HG03558 (cell line): Measurements from ENCODE around the gene TRMU.
"Not testable (repeated sequence)": the region's sequence is repeated elsewhere in the genome, so short reads cannot be mapped to it uniquely, and the experiment has no call there.

Experiments used
- ATAC-seq: cut with Tn5 transposase; IDR thresholded peaks from one replicate; pipeline ENCODE4 v1.9.1; 2021; ENCODE audit warnings: moderate number of reproducible peaks; ENCODE audit not compliant: unreplicated experiment; ENCODE audit errors: extremely low read depth

Gene TRMU

DNA sequence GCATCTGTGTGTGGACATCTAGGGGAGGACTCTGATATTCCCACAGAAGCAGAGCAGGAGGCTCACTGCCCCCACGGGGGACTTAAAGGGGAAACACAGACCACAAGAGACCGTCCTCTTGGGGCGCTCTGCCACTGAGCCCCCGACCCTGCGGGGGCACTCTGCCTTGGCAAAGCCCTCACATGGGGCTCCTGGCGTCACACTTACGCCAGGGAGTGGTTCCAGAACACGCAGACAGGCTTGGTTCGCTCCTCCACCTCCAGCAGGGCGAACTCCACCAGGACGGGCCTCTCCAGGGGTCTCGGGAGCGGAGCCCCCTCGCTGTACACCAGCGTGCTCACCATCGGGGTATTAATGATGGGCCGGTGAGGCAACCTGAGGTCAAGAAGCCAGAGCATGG is 45.1 kb downstream of the TRMU start:
- no peak for ATAC-seq

DNA sequence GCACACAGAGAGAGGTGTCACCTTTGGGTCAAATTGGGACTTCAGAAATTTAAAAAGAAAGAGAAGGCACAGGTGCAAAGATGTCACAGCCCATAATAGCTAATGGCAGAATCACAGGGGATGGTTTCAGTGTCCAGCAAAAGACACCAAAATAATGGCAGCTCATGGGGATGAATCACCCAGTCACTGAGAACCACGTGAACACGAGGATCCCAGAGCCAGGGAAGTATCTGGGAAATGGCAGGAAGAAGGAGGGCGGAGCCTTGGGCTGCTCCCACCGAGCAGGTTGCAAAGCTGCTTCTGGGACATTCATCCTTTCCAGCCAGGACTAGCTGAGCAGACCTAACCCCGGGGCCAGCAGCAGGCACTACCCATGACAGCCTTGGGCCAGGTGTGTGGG is 45.6 kb downstream of the TRMU start:
- no peak for ATAC-seq

DNA sequence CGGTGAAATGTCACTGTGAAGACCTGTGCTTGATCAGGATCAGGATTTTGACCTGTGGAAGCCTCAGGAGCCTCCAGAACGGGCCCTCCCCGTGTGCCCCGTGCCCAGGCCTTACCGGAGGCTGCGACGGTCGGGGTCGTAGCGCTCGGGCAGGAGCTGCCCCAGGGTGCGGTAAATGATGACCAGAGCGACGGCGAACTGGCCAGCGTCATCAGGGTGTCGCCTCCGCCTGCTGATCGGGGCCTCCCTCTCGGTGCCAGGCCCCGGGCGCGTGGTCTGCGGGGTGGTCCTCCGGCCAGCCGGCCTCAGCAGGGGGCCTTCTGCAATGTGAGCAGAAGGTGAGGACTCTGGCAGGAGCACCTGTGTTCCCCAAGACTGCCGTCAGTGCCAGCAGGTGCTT is 46.2 kb downstream of the TRMU start:
- no peak for ATAC-seq

DNA sequence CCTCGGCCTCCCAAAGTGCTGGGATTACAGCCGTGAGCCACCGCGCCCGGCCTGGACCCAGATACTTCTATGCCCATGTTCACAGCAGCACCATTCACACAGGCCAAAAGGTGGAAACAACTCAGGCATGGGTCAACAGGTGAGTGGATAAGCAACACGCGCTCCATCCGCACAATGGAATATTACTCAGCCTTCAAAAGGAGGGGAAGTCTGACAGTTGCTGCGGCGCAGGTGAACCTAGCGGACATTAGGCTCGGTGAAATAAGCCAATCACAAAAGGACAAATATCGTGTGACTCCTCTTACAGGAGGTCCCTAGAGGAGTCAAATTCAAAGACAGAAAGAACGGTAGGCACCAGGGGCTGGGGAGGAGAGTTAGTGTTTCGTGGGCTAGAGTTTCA is 47.0 kb downstream of the TRMU start:
- no peak for ATAC-seq

DNA sequence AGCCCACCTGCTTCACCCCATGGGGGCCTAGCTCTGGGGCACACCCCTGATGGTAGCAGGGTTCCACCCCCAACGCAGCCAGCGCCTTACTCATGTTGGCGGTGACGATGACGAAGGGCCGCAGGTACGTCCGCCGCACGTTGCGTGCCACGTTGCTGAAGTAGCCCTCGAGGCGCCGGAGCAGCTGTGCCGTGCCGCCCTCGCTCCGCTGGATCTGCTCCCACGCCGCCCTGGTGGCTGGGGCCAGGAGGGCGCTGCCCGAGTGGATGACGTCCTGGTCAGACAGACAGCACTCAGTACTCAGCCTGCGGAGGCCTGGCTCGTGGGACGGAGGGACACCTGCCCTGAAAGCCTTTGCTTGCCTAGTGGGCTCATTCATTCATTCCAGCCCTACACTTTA is 50.8 kb downstream of the TRMU start:
- ATAC-seq, result no peak

- ATAC-seq, result no peak
These were observed 52.2 kb downstream of the TRMU start for GRCh38 chr22:46387748-46388147.

DNA sequence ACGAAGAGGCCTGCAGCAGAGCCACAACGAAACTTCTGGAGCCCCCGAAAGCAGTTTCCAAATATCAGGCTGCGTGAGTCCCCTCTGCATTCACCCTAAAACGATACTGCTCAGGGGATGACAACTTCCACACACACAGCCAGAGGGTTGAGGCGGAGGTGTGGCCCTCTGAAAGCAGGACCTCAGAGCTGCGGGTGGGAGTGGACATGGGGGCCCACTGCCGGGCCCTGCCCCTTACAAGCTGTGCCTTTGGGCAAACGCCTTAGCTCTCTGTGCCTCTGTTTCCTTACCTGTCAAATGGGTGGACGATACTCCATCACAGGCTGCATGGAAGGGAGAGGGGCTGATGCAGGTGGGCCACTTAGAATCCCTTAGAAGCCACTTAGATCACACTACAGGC is 53.1 kb downstream of the TRMU start:
- ATAC-seq, result no peak

DNA sequence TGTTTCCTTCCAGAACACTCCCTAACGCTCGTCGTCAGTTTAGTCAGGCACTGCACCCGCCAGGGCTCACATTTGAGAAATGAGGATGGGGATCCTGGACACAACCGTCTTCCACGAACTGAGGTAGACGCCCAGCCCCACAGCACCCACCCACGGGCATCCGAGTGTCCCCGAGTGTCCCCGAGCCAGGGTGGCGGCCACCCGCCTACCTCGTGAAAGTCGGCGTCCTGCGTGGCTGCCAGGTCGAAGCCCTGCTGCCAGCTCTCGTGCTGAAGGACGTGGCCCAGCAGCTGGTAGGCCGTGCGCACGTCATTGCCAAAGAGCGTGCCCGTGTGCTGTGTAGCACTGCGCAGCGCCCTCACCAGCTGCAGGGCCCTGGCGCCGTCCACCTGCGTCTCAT is 53.6 kb downstream of the TRMU start:
- ATAC-seq, result no peak

- no peak for ATAC-seq
These were observed 54.7 kb downstream of the TRMU start for GRCh38 chr22:46390105-46390651.

- no peak for ATAC-seq
These were observed 55.3 kb downstream of the TRMU start for GRCh38 chr22:46390652-46391301.

- no peak for ATAC-seq
These were observed 56.1 kb downstream of the TRMU start for GRCh38 chr22:46391486-46392136.

DNA sequence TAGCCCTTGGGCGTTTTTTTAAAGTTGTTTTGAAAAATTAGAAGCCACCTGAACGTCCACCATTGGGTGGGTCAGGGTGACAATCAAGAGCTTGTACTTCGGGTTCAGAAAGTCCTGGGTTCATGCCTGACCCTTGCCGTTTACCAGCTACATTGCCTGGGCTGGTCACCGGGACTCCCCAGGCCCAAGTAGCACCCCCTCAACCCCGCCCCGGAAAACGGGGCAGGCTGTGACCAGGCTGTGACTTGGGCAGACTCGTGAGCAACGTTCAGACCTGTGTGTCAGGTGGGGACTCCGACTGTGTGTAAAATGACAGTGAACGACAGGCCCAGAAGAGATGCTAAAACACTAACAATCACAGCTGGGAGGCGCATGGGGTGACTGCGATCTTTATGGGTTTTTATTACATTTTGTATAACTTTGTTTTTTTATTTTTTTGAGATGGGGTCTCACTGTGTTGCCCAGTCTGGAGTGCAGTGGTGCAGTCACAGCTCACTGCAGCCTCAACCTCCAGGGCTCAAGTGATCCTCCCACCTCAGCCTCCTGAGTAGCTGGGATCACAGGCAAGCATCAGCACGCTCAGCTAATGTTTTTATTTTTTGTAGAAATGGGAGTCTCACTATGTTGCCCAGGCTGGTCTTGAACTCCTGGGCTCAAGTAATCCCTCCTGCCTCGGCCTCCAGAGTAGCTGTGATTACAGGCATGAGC is 56.8 kb downstream of the TRMU start:
- ATAC-seq, result no peak

DNA sequence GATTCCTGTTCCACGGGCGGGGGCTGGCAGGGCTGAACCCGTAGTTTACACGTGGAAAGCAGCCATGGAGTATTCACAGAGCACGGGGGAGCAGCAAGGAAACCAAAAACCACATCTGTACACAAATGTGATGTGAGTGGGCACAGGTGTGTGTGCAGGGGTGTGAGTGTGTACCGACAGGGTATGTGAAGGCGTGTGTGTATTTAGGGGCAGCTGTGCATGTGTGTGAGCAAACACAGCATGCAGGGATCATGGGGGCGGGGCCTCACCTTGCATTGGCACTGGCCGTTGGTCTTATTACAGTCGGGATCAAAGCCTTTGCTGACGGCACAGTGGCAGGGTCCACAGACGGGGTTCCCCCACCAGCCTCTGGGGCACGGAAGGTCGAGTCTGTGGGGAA is 58.4 kb downstream of the TRMU start:
- no peak for ATAC-seq

DNA sequence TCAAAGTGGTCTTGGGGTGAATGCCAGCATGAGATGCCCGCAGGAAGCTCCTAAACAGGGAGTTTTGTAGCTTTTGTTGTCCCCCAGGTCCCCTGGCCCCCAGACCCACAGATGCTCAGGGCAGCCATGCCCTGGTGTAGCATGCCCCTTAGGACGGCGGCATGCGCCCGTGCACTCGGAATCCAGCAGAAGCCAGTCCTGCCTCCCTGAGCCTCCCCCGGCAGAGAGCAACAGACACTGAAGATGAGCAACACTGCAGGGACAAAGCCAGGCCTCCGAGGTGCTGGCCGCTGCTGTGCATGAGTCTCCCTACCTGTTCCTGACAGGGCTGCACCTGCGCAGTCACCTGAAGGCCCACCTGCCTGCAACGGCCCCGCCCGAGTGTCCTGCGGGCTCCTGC is 59.1 kb downstream of the TRMU start:
- ATAC-seq, result no peak

DNA sequence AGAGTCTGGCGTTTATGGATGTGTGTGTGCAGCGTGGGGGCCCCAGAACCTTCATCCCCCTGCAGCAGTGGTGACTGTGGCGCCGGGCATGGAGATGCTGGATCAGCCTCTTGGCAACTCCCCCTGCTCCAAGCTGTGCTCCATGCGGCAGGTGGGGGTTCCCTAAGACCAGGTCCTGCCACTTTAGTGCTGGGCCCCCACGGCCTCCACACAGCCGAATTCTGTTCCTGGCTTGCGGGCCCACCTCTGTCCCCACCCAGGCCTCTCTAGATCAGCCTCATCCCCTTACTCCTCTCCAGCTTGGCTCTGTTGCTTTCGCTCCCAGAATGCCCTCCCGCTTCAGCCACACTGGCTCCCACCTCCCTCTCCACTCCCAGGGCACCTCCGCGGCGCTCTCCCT is 59.6 kb downstream of the TRMU start:
- no peak for ATAC-seq

GRCh38 chr22:46397049-46397448 is 61.5 kb downstream of the TRMU start:
- ATAC-seq, result not testable (repeated sequence)

DNA sequence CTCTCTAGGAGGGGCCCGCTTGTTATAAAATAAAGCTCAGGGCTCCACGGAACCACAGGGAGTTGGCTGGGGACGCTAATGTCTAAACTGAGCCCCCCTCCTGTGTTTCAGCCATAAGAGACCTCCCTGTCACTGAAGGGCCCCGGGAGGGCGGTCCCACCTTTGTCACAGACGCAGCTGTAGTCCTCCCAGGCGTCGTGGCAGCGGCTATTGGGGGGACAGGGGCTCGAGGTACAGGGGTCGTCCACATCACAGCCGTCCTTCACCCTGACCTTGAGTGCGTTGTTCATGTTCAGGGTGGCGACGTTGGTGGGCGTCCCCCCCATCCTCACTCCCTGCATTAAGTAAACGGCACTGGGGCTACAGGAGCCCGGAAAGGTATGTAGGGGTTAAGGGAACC is 62.0 kb downstream of the TRMU start:
- ATAC-seq, result no peak

DNA sequence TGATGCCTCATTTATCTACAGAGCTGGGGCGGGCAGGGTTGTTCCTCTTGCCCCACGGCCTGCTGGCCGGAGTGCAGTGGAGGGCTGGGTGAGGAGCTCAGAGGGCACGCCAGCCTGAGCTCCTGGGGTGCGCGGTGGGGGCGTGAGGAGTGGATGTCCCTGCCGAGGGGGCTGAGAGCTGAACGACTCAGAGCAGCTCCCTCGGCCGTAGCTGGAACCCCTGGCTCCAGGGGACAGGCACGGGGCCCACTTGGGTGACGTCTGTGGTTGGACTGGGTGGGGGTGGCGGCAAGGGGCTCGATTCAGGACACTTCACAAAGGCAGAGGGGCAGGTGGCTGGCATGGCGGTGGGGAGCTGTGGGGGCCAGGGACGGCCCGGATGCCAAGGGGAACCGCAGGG is 62.4 kb downstream of the TRMU start:
- ATAC-seq, result no peak

GRCh38 chr22:46399251-46400024 is 63.9 kb downstream of the TRMU start:
- no peak for ATAC-seq

DNA sequence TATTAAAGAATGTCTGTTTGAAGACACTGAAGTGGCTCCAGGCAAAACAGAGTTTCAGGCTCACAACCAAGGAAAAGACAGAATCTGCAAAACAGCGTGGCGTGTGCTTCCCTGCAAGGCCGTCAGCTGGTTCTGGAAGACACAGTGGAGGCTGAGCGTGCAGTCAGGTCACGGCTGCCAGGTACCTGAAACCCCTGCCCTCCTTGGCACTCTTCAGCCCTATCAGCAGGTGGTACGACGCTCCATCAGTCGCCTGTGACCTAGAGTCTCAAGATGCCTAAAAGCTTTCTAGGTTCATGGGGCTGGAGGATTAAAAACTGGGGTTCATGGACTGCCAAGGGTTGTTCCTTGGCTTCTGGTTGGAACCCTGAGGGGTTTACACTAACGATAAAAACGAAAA is 65.9 kb downstream of the TRMU start:
- no peak for ATAC-seq

- ATAC-seq, result no peak
These were observed 67.0 kb downstream of the TRMU start for GRCh38 chr22:46402505-46402904.
